HG03097 (cell line): ENCODE measurements around the gene TMEM40.
A peak's percentile ranks its signal among the peaks of the same experiment; 100 is the strongest.
"Not testable (repeated sequence)": the region's sequence is repeated elsewhere in the genome, so short reads cannot be mapped to it uniquely, and the experiment has no call there.

Experiments used
- ATAC-seq: cut with Tn5 transposase; IDR thresholded peaks from one replicate; pipeline ENCODE4 v1.9.1; 2021; ENCODE audit not compliant: unreplicated experiment, low FRiP score

Gene TMEM40

DNA sequence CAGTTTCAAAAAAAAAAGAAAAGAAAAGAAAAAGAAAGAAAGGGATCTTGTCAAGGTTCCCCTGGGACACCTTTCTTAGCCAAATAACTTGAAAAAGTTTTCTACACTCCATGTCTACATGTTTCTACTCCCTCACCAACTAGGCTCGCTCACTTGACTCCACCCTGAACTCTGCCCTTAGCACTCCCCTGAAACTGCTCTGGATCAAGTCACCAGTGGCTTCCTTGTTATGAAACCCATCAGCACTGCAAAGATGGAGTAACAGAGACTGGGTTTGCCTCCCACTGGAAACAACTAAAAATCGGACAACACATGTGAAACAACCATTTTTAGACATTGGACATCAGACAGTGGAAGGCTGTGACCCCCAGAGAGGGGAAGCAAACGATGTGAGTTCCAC lies 36.8 kb downstream of the TMEM40 start:
- no peak for ATAC-seq

- ATAC-seq, result peak; percentile 82
These were observed 38.8 kb downstream of the TMEM40 start for GRCh38 chr3:12719984-12720898.

- no peak for ATAC-seq
These were observed 39.5 kb downstream of the TMEM40 start for GRCh38 chr3:12719541-12719940.

- no peak for ATAC-seq
These were observed 42.4 kb downstream of the TMEM40 start for GRCh38 chr3:12716605-12717151.

DNA sequence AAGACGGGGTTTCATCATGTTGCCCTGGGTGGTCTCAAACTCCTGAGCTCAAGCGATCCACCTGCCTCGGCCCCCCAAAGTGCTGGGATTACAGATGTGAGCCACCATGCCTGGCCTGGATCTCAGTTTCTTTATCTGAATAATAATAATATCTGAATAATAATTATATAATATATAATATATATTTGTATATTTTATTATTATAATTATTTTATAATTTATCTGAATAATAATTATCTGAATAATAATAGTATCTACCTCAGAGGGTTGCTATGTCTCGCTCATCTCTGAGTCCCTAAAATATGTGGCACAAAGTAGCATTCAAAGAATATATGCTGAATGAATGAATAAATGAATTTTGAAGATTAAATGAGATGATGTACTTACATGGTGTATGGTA lies 44.8 kb downstream of the TMEM40 start:
- no peak for ATAC-seq

DNA sequence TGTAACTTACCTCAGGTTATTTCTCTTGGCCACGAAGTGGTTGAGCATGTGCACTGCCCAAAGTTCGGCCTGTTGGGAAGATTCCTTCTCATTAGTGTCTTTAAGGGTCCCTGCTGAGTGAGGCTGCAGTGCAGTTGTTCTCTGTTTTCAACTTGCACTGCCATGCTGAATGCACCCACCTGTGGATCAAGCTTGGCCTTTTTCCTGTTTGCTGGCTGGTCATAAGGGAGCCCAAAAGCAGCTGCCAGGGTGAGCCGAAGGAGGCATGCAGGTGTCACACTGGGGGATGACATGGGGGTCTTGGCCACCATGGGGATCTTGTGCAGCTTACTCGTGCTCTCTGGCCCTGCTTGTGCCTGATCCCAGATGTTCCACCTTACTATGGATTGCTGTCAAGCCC lies 49.0 kb downstream of the TMEM40 start:
- no peak for ATAC-seq

- ATAC-seq, result no peak
These were observed 49.7 kb downstream of the TMEM40 start for GRCh38 chr3:12709334-12709733.

DNA sequence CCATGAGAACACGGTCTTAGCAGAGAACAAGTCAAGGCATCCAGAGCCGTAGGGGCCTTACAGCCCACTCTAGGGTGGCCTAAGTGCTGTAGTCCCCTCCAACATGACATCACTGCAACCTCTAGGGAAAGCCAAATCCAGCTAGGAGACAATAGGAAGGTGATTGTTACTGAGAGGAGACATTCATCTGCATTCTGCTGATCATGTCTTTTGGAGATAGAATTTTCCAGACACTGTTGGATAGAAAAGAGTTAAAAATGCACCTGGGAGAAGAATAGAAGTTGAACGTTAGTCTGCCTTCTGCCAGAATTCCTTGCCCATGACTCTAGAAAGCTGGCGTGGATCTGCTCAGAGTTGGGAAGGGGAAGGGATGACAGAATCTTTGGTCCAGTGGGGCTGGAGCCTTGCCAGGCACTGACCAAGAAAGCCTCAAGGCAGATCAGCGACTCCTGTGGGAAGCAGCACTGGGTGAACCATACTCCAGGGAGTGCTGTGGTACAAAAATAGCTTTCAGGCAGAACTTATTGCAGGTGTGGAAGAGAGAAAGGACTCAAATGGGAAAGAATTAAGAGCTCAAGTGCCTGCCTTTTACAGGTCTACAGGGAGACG lies 50.4 kb downstream of the TMEM40 start:
- no peak for ATAC-seq

DNA sequence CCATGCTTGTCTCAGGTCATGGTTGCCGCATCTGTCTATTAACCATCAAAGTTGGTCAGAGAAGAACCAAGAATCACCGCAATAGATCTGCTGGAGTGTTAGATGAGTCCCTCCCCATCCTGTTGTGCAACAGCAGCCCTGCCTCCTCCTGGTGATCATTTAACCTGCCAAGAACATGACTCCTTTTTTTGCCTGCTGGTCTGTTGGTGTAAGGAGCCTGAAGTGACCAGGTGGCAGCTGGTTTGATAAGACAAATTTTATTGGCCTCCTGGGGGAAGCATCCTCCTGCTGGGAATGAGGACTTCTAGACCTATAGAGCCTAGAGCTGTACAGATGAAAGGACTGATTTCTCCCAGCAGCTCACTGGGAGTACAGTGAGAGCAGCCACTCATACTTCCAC lies 51.6 kb downstream of the TMEM40 start:
- ATAC-seq, result no peak

DNA sequence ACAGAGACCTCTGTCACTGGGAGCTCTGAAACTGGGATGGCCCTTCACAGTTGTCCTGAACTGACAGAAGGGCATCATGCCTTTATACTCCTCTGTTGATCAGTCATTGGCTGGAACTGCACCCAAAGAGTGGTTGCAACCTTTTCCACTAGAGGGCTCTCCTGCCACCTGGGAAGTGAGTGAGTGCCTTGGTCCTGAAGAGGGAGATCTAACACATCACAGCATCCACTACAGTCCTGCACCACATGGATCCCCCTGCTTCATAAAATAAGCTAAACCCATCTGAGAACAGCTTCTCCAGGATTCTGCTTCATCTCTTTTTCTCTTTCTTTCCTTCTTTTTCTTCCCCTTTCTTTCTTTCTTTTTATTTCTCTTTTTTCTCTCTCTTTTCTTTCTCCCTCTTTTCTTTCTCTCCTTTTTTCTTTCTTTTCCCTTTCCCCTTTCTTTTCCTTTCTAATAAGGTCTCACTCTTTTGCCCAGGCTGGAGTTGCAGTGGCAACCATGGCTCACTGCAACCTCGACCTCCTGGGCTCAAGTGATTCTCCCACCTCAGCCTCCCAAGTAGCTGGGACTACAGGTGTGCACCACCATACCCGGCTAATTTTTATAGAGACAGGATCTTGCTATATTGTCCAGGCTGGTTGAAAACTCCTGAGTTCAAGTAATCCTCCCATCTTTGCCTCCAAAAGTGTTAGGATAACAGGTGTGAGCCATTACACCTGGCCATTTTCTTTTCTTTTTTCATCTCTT lies 52.4 kb downstream of the TMEM40 start:
- ATAC-seq, result no peak

DNA sequence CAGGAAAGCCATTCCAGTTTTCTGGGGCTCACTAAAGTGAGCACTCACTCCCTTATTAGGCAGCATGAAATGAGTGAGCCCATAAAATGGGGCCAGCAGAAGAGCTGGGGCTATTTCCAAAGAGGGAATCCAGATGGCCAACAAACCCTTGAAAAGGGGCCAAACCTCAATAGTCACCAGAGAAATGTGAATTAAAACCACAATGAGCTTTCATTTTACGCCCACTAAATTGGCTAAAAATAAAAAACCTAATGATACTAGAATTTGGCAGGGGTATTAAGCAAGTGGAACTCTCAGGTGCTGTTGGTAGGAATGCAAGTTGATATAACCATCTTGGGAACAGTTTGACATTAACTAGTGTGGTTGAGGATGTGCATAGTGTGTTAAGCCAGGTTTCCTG lies 53.1 kb downstream of the TMEM40 start:
- no peak for ATAC-seq

GRCh38 chr3:12705374-12705926 lies 53.6 kb downstream of the TMEM40 start:
- no peak for ATAC-seq

GRCh38 chr3:12702501-12702900 lies 56.6 kb downstream of the TMEM40 start:
- ATAC-seq, result no peak

- ATAC-seq, result not testable (repeated sequence)
These were observed 57.5 kb downstream of the TMEM40 start for GRCh38 chr3:12701601-12702000.

GRCh38 chr3:12700800-12701199 lies 58.3 kb downstream of the TMEM40 start:
- no peak for ATAC-seq

DNA sequence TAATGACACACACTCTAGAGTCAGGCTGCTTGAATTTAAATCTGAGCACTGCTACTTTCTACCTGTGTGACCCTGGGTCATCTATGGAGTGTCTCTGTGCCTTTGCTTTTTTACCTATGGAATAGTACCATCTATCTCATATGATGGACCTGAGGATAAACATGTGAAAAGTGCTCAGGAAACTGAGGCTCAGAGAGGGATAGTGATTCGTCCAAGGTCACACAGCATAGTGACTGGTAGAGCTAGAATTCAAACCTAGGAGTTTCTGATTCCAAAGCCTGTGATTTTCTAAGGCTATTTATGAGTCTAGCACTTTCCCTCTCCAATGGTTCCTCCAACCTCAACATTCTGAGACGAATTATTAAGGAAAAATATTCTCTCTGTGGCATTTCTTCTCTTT lies 63.1 kb downstream of the TMEM40 start:
- no peak for ATAC-seq

DNA sequence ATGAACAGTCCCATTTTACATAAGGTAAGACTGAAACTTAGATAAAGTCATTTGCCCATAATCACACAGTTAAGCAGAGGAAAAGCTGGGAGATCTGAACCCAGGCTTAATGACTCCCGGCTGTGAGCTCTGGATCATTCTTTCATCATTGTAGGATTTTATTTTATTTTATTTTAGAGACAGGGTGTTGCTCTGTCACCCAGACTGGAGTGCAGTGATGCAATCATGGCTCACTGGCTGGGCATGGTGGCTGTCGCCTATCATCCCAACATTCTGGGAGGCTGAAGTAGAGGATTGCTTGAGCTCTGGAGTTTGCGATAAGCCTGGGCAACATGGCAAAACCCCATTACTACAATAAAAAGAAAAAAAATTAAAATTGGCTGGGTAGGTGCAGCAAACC lies 63.9 kb downstream of the TMEM40 start:
- ATAC-seq, result no peak

DNA sequence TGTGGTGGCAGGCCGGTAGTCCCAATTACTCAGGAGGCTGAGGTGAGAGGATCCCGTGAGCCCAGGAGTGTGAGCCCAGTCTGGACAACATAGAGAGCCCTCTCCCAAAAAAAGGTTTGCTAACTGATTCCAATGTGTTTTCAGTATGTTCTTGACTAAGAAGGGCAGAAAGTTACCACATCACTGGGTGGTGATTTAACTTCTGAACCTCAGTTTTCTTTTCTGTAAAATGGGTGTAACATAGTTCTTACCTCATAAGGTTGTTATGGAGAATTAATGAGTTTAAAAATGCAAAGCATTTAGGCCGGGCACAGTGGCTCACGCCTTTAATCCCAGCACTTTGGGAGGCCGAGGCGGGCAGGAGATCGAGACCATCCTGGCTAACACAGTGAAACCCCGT lies 66.6 kb downstream of the TMEM40 start:
- ATAC-seq, result no peak

DNA sequence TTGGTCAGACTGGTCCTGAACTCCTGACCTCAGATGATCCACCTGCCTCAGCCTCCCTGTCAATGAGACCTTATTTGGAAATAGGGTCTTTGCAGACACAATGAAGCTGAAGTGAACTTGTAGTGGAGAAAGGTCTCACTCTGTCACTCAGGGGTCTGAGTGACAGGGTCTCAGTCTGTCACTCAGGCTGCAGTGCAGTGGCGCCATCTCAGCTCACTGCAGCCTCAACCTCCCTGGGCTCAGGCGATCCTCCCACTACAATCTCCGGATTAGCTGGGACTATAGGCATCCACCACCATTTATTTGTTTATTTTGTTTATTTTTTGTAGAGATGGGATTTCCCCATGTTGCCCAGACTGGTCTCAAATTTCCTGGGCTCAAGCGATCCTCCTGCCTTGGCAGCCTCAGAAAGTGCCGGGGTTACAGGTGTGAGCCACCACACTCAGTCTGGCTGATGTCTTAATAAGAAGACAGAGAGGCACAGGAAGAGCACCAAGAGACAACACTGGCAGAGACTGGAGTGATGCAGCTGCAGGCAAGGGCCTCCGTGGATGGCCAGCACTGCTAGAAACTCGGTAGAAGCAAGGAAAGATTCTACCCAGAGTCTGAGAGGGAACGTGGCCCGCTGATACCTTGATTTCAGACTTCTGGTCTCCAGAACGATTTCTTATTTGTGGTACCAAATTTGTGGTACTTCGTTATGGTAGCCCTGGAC lies 68.9 kb downstream of the TMEM40 start:
- ATAC-seq, result no peak

DNA sequence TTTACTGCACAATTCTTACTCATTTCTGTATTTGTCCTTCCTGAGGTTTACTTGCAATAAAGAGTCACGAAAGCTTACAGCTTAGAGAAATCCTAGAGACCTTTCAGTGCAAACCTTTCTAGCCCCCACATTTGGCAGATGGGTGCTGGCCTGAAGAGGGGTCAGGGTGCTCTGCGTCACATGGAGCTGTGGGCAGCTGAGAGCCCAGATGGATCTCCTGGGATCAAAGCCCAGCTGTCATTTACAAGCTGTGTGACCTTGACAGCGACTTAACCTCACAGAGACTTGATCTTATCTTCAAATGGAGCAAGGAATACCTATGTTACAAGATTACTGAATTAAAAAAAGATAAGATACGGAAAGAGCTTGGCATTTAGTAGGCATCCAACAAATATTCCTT lies 71.1 kb downstream of the TMEM40 start:
- no peak for ATAC-seq
